CD4-positive, alpha-beta T cell treated with Interleukin-2 at 100 ng/mL for 4 hours (primary cell): ENCODE results near the gene KRTAP12-2.
"Not testable (repeated sequence)": the region's sequence is repeated elsewhere in the genome, so short reads cannot be mapped to it uniquely, and the experiment has no call there.

Experiments used
- DNase-seq: peaks from one replicate; pipeline ENCODE4 v3.0.0-alpha.2; 2020; ENCODE audit warnings: low spot score

KRTAP12-2 gene

GRCh38 chr21:44702111-44702972, 35.6 kb upstream of the KRTAP12-2 start:
- no peak for DNase-seq

- DNase-seq = no peak
These were observed 34.8 kb upstream of the KRTAP12-2 start for GRCh38 chr21:44701541-44701940.

GRCh38 chr21:44701023-44701400, 34.3 kb upstream of the KRTAP12-2 start:
- no peak for DNase-seq

- no peak for DNase-seq
These were observed 33.6 kb upstream of the KRTAP12-2 start for GRCh38 chr21:44700101-44701022.

- no peak for DNase-seq
These were observed 32.8 kb upstream of the KRTAP12-2 start for GRCh38 chr21:44699502-44700001.

GRCh38 chr21:44697811-44698734, 31.3 kb upstream of the KRTAP12-2 start:
- DNase-seq = no peak

- DNase-seq = not testable (repeated sequence)
These were observed 30.6 kb upstream of the KRTAP12-2 start, which contains the start of gene KRTAP10-12 for GRCh38 chr21:44697172-44697810. TSS of gene KRTAP10-12 (plus strand) at chr21:44697172. CDS start at chr21:44697202, 30 bp downstream.

- DNase-seq = no peak
These were observed 29.8 kb upstream of the KRTAP12-2 start for GRCh38 chr21:44696572-44696971.

- DNase-seq = no peak
These were observed 28.9 kb upstream of the KRTAP12-2 start for GRCh38 chr21:44695641-44696040.

GRCh38 chr21:44695184-44695583, 28.5 kb upstream of the KRTAP12-2 start:
- DNase-seq = no peak

- DNase-seq = no peak
These were observed 28.0 kb upstream of the KRTAP12-2 start for GRCh38 chr21:44694776-44695175.

- no peak for DNase-seq
These were observed 26.2 kb upstream of the KRTAP12-2 start for GRCh38 chr21:44692798-44693512.

GRCh38 chr21:44691686-44692085, 25.0 kb upstream of the KRTAP12-2 start:
- no peak for DNase-seq

GRCh38 chr21:44689740-44690139, 23.0 kb upstream of the KRTAP12-2 start:
- DNase-seq = not testable (repeated sequence)

GRCh38 chr21:44687671-44688070, 20.9 kb upstream of the KRTAP12-2 start:
- DNase-seq = no peak

GRCh38 chr21:44686843-44687561, 20.3 kb upstream of the KRTAP12-2 start:
- no peak for DNase-seq

GRCh38 chr21:44686000-44686781, 19.5 kb upstream of the KRTAP12-2 start:
- no peak for DNase-seq

GRCh38 chr21:44685050-44685449, 18.3 kb upstream of the KRTAP12-2 start:
- DNase-seq = not testable (repeated sequence)

GRCh38 chr21:44684483-44684882, 17.8 kb upstream of the KRTAP12-2 start:
- DNase-seq = no peak
